ENCODE results near the gene EFCAB8. TPM values are rescaled to one million over a fixed set of nuclear protein-coding genes. Genes with fewer than 3 reads are reported as not detected.

EFCAB8 gene
- total RNA-seq, 4 donors from 2014 or later: 0.13 to 0.78 TPM; not detected in 2

DNA sequence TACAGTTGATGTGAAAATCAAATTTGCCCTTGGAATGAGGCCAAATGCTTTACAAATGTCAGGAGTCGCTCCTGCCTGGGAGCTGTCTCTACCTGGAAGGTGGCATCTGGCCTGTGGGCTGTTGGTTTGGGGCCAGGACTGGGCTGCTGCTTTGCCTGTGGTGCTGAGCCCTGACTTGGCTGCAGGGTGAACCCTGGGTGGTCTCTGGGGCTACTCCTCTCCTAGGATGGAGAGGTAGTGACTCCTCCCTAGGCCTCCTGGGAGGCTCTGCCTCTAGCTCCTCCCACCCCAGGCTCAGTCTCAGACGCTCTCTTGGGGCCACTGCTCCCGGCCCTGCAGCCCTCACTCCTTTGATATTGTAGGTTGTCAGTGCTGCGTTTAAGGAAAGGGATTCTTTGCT is 47.5 kb downstream of the EFCAB8 start:
- TF ChIP-seq POLR2AphosphoS5 (IDR thresholded peaks at IDR 0.05): no peak
- TF ChIP-seq, protein P1, sequence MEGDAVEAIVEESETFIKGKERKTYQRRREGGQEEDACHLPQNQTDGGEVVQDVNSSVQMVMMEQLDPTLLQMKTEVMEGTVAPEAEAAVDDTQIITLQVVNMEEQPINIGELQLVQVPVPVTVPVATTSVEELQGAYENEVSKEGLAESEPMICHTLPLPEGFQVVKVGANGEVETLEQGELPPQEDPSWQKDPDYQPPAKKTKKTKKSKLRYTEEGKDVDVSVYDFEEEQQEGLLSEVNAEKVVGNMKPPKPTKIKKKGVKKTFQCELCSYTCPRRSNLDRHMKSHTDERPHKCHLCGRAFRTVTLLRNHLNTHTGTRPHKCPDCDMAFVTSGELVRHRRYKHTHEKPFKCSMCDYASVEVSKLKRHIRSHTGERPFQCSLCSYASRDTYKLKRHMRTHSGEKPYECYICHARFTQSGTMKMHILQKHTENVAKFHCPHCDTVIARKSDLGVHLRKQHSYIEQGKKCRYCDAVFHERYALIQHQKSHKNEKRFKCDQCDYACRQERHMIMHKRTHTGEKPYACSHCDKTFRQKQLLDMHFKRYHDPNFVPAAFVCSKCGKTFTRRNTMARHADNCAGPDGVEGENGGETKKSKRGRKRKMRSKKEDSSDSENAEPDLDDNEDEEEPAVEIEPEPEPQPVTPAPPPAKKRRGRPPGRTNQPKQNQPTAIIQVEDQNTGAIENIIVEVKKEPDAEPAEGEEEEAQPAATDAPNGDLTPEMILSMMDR (IDR thresholded peaks at IDR 0.05): no peak
- no peak for TF ChIP-seq POLR2A (IDR thresholded peaks at IDR 0.05)
- TF ChIP-seq EP300 (IDR thresholded peaks at IDR 0.05): no peak
- Histone ChIP-seq H3K4me1 (no peaks in the 10 kb centered on the region), H3K27me3 (no peaks in the 10 kb centered on the region), H3K4me3 (no peak overlapping the region), H3K9me3 (no peaks in the 10 kb centered on the region), H3K27ac (no peak overlapping the region), H3K36me3 (no peaks in the 10 kb centered on the region)
- ATAC-seq: no peak
- WGBS, 2 donors (ENCODE audit: low coverage in 1 of 2): 67% methylated on average over 1 of the region's 4 CpGs; no CpG with 5 or more reads in 1 of the 2 donors

DNA sequence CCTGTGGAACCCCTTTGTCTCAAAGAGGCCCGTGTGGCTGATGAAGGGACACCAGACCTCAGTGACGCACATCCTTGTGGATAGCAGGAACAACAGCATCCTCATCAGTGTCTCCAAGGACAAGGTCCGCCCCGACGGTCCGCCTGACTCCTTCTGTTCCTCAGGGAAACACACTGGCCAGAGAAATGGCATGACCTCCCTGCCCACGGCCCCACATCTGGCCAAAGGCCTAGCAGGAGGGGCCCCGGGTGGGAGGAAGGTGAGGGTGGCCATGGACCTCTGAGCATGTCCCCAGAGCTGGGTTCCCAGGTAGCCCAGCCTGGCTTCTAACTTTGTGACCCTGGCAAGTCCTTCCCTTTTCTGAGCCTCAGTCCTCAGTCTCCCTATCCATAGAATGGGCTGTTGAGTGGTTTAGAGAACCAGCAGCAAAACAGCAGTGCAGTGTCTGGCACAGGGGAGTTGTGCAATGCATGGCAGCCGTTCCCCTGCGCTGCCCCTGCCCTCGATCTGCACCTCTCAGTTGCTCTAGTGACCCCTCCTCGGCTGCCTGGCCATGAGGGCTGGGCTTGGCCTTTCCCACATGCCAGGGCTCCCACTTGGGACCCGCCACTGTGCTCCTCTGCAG is 48.3 kb downstream of the EFCAB8 start:
- no peaks in the 10 kb centered on the region for H3K27me3 ChIP-seq
- whole genome bisulfite sequencing, 2 donors (ENCODE audit: low coverage in 1 of 2): no CpG with 5 or more reads among the region's 13 CpGs
- H3K4me3 ChIP-seq: no peak overlapping the region
- no peak for ATAC-seq
- H3K27ac ChIP-seq: no peak overlapping the region
- no peaks in the 10 kb centered on the region for H3K9me3 ChIP-seq
- no peaks in the 10 kb centered on the region for H3K36me3 ChIP-seq
- no peaks in the 10 kb centered on the region for H3K4me1 ChIP-seq
- TF ChIP-seq, protein P1 (IDR thresholded peaks at IDR 0.05): no peak
- no peak for TF ChIP-seq POLR2AphosphoS5 (IDR thresholded peaks at IDR 0.05)
- no peak for TF ChIP-seq POLR2A (IDR thresholded peaks at IDR 0.05)
- no peak for TF ChIP-seq EP300 (IDR thresholded peaks at IDR 0.05)

DNA sequence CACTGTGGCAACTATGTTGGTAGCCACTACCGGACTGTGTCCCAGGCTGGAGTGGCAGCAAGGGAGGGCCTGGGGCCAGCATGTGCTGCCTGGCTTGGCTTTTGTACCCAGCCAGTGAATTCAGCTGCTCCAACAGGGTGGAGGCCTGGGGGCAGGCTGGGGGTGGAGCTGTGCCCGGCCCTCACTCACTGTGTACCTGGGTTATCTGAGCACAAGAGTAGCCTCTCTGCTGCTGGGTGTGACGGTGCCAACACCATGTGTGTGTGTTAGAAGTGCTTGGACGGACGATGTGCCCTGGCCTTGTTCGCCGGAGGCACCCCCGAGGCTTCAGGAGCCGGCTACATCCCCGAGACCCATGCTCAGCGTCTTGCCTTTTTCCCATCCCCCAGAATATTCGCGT is 49.2 kb downstream of the EFCAB8 start:
- Histone ChIP-seq H3K27ac (no peak overlapping the region), H3K9me3 (no peaks in the 10 kb centered on the region), H3K36me3 (no peaks in the 10 kb centered on the region), H3K27me3 (no peaks in the 10 kb centered on the region), H3K4me3 (no peak overlapping the region), H3K4me1 (no peaks in the 10 kb centered on the region)
- TF ChIP-seq EP300 (IDR thresholded peaks at IDR 0.05): no peak
- no peak for TF ChIP-seq POLR2A (IDR thresholded peaks at IDR 0.05)
- no peak for TF ChIP-seq POLR2AphosphoS5 (IDR thresholded peaks at IDR 0.05)
- TF ChIP-seq, protein P1 (IDR thresholded peaks at IDR 0.05): no peak
- no peak for ATAC-seq
- 46 to 68% methylated on average over 6 of the region's 13 CpGs for WGBS, 2 donors (ENCODE audit: low coverage in 1 of 2)

DNA sequence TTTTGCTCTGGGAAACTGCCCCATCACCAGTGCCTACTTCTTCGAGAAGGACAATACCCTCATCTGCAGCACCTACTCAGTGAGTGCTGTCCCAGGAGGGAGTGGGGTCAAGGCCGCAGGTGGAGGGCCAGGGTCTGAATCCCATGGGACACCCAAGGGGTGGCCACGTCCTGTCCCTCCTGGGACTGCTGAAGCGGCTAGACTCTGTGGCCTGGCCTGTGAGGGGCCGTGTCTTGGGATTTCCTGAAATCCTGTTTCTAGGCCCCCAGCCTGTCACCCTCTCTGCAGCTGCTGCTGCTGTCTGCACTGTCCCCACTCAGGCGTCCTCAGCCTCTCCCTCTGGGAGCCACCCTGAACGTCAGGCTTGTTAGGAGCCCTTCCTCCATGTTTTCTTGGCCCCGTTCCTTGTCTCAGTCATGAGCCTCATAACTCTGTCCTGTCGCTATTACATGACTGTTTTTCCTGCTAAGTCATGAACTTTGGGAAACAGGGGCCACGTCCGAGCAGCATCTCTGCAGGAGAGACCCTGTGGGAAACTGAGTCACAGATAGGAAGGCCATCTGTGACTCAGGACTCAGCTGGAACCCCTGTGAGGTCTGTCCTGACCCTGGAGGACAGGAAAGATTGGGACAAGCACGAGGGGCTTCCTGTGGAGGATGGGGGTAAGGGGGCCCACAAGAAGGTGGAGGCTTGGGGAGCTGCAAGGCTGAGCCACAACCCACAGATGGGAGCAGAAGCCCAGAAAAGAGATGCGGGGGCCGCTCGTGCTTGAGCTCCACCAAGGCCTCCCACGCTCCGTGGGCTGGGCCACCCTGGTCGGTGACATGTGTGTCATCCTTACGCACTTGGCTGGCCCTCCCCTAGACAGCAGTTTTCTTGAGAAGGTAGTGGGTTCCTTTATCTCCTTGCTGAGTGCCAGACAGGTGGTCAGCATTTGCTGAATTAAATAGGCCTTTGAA is 49.9 kb downstream of the EFCAB8 start:
- 76 to 83% methylated on average over 1 to 13 of the region's 19 CpGs for WGBS, 2 donors (ENCODE audit: low coverage in 1 of 2)
- H3K4me3 ChIP-seq: no peak overlapping the region
- ATAC-seq: no peak
- H3K4me1 ChIP-seq: no peaks in the 10 kb centered on the region
- no peaks in the 10 kb centered on the region for H3K27me3 ChIP-seq
- no peaks in the 10 kb centered on the region for H3K9me3 ChIP-seq
- H3K27ac ChIP-seq: no peak overlapping the region
- TF ChIP-seq POLR2A (IDR thresholded peaks at IDR 0.05): no peak
- TF ChIP-seq, protein P1 (IDR thresholded peaks at IDR 0.05): no peak
- TF ChIP-seq POLR2AphosphoS5 (IDR thresholded peaks at IDR 0.05): no peak
- TF ChIP-seq EP300 (IDR thresholded peaks at IDR 0.05): no peak
- H3K36me3 ChIP-seq: no peaks in the 10 kb centered on the region
